ENCODE measurements around the gene ITPRID2.

ITPRID2 gene

GRCh38 chr2:181882246-181883020 is 9.1 kb upstream of the ITPRID2 start:
- no peak for DNase-seq

DNA sequence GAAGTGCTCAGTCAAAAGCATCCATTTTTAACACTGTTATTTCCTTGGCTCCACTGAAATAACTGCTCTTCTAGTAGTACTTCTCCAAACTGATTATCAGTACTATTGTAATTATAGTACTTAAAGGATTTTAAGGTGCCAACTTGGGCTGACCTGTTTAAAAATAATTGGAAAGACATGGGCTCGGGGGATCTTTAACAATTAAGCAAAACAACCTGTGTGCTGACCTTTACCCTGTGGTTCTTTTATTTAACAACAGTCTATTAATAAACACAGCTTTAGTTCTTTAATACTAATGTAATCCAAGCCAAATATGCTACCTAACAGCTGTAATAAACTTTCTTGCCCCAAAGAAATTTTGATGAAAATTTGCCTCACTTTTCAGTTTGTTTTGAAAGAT is 6.9 kb upstream of the ITPRID2 start:
- no peak for DNase-seq

DNA sequence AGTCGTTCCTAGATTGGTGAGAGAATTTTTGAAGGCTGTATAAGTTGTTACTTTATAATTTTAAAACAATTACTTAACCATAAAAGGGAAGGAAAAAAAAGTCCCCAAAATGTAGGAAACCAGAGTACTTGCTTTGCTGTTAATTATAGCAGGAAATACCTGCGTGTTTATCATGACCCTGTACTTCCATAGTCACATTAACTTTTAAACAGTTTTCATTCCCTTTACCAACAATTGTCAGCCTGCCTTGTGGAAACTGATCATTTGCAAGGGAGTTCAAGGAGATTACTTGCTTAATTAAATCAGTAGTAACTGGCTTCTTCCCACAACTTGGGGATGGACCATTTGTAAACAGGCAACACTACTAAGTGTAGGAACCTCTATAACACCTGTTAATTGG is 6.4 kb upstream of the ITPRID2 start:
- no peak for DNase-seq

DNA sequence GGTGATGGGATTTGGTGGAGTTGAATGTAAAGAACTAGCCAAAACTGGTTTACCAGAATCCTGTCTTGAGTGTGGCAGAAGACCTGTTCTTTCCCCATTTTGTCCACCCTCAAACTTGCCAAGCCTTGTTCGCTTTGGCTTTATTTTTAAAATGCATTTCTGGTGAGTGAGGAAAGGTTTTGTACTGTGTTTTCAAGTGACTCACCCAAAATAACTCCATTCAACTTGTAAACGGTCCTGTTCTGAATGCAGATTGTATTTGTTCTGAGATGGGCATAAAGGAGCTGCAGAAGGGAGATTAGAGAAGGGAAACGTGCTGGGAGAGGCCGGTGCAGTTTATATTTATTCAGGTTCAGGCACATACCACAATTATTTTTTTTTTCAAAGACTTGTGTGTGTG is 5.3 kb upstream of the ITPRID2 start:
- no peak for DNase-seq

DNA sequence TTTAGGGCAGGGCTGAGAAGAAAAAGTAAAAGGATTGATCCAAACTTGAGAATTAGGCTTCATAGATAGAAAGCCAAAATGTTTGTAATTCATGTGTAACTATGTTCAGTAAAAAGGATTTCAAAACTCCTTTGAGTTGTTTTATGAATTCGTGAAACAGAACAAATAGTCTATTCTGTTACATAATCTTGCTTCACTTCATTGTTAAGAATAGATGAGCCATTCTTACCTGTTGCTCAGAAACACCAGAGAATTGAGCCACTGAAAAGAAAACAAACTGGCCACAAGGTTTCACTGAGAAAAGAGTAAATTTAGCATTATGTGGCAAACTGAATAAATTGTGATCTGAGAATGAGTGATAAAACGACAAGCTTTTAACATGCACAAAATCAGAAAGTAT is 4.5 kb upstream of the ITPRID2 start:
- no peak for DNase-seq

- DNase-seq: no peak
Observed at GRCh38 chr2:181889776-181890175, 1.8 kb upstream of the ITPRID2 start.

DNA sequence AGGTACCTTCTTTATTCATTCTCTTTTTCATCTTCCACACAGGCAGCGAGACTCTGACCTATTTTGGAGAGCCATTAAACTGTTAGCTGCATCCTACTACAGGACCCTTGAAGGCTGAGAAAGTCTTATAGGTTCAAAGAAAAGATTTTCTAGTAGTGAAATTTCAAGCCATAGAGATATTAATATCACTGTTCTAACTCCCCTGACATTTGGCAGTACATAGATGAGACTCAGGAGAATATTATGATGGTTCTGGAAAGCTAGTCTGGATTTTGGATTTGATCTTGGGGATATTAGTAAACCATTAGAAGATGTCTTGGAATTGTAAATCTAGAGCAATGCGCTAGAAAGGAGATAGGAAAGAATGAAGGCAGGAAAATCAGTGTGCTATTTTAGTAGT is 1.3 kb upstream of the ITPRID2 start:
- DNase-seq: no peak

- DNase-seq: no peak
Observed at GRCh38 chr2:181891966-181892798, 652 bp downstream of the ITPRID2 start.

DNA sequence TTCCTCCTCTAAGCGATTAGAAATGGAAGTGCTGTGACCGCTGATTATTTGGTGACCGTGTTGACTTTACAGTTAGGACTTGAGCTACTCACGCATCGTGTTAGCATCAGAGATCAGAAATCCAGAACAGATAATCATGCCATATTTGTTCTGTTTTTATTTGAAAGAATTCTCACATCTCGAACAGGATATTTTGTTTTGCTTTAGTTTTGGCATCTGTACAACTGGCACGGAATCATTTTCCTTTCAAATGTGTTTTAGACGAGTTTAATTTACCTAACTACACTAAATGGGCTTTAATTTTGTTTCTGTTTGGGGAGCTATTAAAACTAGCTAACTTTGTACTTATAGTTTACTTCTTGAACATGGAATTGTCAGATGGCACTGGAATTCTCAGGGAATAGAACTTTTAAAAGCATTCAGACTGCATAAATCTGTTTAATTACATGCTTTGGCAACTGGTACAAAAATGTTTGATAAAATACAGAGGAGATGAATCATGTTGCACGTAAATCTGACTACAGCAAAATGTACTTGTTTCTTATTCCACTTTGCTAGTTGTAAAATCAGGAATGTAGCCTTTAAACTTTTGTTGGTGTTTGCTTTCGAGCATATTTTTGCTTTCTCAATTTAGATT is 1.4 kb downstream of the ITPRID2 start:
- no peak for DNase-seq

DNA sequence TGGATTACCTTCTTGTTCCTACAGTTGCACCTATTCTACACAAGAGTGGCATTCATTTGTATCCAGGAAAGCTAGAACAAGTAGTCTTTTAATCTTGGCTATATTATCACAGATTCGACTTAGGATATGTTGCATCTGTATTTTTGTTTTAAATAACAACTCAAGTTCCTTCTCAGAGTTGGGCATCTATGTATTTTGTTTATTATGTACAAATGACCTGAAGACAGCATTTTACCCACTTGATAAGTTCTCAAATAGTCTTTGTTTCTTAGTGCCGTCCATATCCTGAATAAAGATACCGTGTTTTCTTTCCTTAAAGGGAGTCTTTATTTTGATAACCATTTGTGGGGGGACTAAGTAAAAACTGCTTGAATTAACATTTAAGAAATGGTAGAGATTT is 2.9 kb downstream of the ITPRID2 start:
- no peak for DNase-seq

DNA sequence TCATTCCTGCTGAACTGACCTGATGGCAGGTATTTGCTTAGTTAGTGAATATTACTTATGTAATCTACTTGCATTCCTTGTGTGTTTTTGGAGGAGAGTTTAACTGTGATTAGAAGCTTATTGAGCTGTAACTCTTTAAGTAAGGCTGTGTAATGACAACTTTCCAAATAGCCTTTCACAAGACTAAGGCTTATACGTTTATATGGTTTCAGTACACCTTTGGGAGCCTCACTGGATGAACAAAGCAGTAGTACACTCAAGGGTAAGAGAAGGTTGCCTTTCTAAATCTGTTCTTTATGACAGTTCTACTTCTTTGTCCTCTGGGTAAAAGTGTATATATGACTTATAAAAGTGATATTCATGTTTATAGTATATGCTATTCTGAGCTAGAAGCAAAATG is 4.3 kb downstream of the ITPRID2 start:
- DNase-seq: no peak

DNA sequence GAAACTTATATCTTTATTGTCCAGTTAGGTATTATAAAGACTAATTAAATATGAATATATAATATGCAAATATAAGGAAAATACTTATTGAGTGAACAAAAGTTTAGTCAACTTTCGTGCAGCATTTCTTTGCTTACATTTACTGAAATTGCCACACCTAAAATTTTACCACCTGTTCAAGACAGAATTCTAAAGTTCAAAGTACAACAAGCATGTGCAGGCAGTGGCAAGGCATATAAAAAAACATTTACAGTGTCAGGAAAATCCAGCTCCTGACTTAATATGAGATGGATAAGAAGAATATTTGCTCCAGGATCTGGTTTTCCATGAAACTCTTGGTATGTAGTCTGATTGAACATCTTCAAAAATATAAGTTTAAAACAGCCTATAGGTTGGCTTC is 4.8 kb downstream of the ITPRID2 start:
- no peak for DNase-seq

DNA sequence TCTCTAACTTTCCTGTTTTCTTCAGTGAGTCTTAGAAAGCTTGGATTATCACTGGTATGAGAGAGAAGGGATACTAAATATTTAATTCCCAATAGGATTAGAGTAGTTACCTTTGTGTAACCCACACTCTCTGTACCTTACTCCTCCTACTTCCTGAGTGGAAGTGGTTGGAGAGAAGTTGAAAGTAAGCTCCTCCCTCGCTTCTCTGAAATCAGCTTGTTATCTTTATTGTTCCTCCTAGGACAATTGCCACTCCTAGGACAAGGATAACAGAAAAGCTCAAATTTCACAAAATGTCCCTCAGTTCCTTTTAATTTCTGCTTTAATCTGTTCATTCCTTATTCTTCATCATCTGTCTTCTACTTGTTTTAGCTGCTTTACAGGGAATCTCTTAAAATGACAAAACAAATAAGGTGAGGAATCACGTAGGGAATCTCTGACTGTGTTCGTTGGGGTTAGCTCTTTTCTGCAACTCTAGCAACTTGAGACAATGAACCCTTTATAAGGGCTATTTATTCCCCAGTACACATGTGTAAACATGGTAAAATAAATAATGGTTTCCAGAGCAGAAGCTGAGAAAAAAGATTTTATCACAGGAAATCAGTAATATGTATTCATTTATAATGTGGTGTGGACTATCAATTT is 8.6 kb downstream of the ITPRID2 start:
- DNase-seq: no peak

DNA sequence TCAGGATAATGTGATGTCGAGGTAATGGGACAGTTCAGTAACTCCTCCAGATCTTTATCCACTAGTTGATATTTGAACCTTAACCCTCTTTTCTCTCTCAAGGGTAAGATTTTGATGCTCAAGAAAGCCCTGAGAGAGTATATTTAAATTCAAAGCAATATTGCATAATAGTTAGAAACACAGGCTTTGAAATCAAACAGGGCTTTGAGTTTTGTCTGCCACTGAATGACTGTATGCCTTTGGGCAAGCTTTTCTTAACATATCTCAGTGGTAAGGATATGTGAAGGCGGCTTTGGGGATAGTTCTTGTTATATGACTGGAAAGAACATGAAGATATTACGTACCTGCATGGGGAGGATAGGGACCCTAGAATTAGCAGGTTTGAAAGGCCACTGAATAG is 11.1 kb downstream of the ITPRID2 start:
- no peak for DNase-seq

DNA sequence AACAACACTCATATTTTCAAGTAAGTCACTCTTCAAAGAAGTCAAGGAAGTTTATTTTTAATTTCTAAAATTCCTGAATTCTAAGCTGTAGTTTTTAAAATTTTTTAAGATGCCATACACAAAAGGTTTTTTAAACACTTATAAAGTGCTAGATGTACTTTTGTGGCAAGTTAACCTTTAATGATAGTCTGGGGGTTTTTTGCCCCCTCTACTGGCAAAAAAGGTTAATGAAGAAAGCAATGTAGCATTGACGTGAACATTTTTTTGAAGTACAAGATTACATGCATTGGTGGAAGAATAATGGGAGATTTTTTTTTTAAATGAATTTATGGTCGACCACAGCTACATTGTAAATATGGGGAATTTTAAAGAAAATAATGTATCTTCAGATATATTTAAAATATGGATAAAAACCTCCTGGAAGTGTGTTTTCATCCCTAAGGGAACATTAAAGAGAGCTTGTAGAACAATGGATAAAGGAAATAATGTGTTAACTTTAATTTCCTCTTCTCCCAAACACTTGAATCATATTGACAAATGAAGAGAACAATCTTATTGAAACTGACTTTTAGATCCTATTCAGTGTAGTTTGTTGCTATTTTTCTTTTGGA is 12.6 kb downstream of the ITPRID2 start:
- no peak for DNase-seq

DNA sequence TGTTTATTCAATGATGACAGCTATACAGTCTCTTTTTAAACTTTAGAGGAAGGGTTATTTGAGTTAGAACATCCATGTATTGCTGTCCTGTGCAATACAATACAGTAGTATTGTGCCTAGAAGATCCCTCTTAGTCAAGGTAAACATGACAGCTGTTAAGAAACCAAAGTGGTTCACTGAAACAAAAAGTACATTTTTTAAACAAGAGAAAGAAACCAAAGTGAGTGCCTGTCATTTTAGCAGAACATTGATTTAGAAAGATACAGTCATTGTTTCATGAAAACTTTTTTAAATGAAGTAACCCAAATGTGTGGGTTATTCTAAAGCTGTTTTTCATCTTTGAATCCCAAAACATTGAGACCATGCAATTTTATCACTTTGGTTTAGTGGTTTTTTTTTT is 15.5 kb downstream of the ITPRID2 start:
- DNase-seq: no peak

- no peak for DNase-seq
Observed at GRCh38 chr2:181907635-181908034, 16.1 kb downstream of the ITPRID2 start.

- no peak for DNase-seq
Observed at GRCh38 chr2:181910028-181910831, 18.7 kb downstream of the ITPRID2 start.

- no peak for DNase-seq
Observed at GRCh38 chr2:181911830-181912229, 20.3 kb downstream of the ITPRID2 start.

GRCh38 chr2:181915102-181915501 is 23.6 kb downstream of the ITPRID2 start:
- no peak for DNase-seq

GRCh38 chr2:181916726-181917718 is 25.5 kb downstream of the ITPRID2 start:
- no peak for DNase-seq

Data from NCI-H1436 treated with DMSO at 0.1 percent for 48 hours (cell line).